Type B pancreatic cell (in vitro differentiated cells): ENCODE results near the gene RER1. TPM values are rescaled to one million over a fixed set of nuclear protein-coding genes. Genes with fewer than 3 reads are reported as not detected.

Source experiments
- DNase-seq: peaks from one replicate; pipeline ENCODE4 v3.0.0; 2021; ENCODE audit warnings: mixed read lengths; ENCODE audit not compliant: unreplicated experiment; ENCODE audit errors: extremely low spot score
- H3K27ac Mint-ChIP-seq: 2 replicates; pipeline ENCODE4 v1.8.0; 2021; ENCODE audit warnings: mild to moderate bottlenecking, mixed read lengths
- H3K27me3 Mint-ChIP-seq: 2 replicates; pipeline ENCODE4 v1.8.0; 2021; ENCODE audit warnings: mixed read lengths
- H3K36me3 Mint-ChIP-seq: 2 replicates; pipeline ENCODE4 v1.8.0; 2021; ENCODE audit warnings: mixed read lengths
- H3K4me1 Mint-ChIP-seq: one replicate; pipeline ENCODE4 v1.8.0; 2021; ENCODE audit warnings: mixed read lengths; ENCODE audit not compliant: unreplicated experiment
- H3K4me3 Mint-ChIP-seq: 2 replicates; pipeline ENCODE4 v1.8.0; 2021; ENCODE audit warnings: mild to moderate bottlenecking, mixed read lengths
- H3K9me3 Mint-ChIP-seq: 2 replicates; pipeline ENCODE4 v1.8.0; 2021; ENCODE audit warnings: mixed read lengths
- total RNA-seq: library from RNA; stranded (reverse); gene quantifications from 2 replicates; pipeline ENCODE4 v1.2.1, GENCODE V29; 2021; ENCODE audit warnings: low replicate concordance
- TF ChIP-seq, protein P1 (sequence below): fragments of 200-600 bp; sonication (generic); conservative IDR thresholded peaks from 2 replicates; pipeline ENCODE4 v1.5.0; 2021; ENCODE audit warnings: antibody characterized with exemption, mild to moderate bottlenecking

The RER1 gene
- total RNA-seq, 1 donor from 2014 or later, result 126 TPM

DNA sequence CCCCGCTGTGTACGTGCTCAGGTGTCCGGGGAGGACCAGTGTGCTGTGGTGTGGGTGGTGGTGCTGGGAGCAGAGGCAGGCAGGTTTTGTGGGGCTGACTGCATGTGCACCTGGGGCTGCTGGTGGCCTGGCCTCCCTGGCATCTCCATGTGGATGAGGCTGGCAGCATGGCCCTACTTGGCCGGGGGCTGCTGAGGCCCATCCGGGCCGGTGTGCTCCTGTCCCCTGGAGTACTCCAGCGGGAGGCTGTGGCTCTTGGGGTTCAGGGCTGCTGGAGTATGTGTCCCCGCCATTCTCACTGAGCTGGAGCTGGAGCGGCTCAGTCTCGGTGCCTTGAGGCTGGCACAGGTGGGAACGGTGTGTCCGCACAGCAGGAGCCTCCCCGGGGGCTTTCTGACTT lies 41.6 kb downstream of the RER1 start:
- TF ChIP-seq, protein P1, sequence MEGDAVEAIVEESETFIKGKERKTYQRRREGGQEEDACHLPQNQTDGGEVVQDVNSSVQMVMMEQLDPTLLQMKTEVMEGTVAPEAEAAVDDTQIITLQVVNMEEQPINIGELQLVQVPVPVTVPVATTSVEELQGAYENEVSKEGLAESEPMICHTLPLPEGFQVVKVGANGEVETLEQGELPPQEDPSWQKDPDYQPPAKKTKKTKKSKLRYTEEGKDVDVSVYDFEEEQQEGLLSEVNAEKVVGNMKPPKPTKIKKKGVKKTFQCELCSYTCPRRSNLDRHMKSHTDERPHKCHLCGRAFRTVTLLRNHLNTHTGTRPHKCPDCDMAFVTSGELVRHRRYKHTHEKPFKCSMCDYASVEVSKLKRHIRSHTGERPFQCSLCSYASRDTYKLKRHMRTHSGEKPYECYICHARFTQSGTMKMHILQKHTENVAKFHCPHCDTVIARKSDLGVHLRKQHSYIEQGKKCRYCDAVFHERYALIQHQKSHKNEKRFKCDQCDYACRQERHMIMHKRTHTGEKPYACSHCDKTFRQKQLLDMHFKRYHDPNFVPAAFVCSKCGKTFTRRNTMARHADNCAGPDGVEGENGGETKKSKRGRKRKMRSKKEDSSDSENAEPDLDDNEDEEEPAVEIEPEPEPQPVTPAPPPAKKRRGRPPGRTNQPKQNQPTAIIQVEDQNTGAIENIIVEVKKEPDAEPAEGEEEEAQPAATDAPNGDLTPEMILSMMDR, result no peak
- H3K9me3 Mint-ChIP-seq, result no peaks in the 10 kb centered on the region
- H3K27me3 Mint-ChIP-seq, result peaks cover 24% of the 10 kb centered on the region
- DNase-seq, result no peak
- H3K4me1 Mint-ChIP-seq, result no peaks in the 10 kb centered on the region
- H3K36me3 Mint-ChIP-seq, result no peaks in the 10 kb centered on the region
- no peak overlapping the region for H3K27ac Mint-ChIP-seq
- H3K4me3 Mint-ChIP-seq, result no peak overlapping the region

DNA sequence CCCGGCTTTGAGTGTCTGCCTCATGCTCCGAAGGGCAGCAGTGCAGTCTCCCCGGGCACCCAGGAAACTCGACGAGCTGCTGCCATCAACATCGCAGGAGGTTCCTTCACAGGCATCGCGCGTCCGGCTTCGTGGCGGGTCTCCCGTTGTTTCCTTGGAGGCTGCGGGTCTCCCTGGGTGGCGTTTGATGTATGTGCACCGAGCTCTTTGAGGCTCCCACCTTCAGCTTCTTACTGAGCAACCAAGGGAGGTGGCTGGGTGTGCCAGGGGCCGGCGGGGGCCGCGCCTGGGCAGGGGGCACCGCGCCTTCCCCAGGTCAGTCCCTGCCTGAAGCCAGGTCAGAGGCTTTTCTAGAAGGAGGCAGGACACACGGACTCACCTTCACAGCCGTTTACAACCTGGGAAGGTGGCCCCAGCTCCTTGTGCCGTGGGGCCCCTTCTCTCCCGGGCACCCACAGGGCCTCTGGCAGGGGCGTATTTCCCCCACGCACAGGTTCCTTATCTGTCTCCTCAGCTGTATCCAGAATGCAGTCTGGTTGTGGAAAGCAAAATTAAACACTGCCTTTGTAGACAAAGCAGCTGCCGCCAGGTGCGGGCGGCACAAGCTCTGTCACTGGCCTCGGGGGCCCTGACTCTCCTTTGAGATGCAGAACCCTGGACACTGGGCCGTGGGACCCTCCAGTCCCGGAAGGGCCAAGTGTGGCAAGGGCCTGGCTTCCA lies 42.5 kb downstream of the RER1 start:
- DNase-seq, result no peak
- TF ChIP-seq, protein P1, result no peak
- Mint-ChIP-seq H3K9me3 (no peaks in the 10 kb centered on the region), H3K4me1 (no peaks in the 10 kb centered on the region), H3K4me3 (no peak overlapping the region), H3K36me3 (no peaks in the 10 kb centered on the region), H3K27ac (no peak overlapping the region), H3K27me3 (peaks cover 24% of the 10 kb centered on the region)

DNA sequence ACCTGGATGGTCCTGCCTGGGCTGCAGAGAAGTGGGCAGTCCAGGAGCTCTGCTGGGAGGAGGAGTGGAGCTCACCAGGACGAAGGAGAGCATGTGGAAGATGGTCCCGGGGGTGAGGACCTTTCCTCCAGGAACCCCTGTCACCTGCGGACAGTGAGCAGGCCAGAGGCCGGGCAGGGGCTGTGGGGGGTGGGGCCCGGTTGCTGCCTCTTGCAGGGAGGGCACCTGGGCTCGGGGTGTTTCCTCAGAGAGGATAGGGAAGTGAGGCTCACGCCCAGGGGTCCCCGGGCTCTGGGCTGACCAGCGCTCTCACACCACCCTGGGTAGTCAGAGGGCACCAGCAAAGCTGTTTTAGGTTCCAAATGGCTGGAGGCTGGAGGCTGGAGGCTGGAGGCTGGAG lies 43.5 kb downstream of the RER1 start:
- no peak overlapping the region for H3K4me3 Mint-ChIP-seq
- H3K27ac Mint-ChIP-seq, result no peak overlapping the region
- no peaks in the 10 kb centered on the region for H3K4me1 Mint-ChIP-seq
- H3K27me3 Mint-ChIP-seq, result peaks cover 24% of the 10 kb centered on the region
- DNase-seq, result no peak
- H3K36me3 Mint-ChIP-seq, result no peaks in the 10 kb centered on the region
- H3K9me3 Mint-ChIP-seq, result no peaks in the 10 kb centered on the region
- TF ChIP-seq, protein P1, result no peak

DNA sequence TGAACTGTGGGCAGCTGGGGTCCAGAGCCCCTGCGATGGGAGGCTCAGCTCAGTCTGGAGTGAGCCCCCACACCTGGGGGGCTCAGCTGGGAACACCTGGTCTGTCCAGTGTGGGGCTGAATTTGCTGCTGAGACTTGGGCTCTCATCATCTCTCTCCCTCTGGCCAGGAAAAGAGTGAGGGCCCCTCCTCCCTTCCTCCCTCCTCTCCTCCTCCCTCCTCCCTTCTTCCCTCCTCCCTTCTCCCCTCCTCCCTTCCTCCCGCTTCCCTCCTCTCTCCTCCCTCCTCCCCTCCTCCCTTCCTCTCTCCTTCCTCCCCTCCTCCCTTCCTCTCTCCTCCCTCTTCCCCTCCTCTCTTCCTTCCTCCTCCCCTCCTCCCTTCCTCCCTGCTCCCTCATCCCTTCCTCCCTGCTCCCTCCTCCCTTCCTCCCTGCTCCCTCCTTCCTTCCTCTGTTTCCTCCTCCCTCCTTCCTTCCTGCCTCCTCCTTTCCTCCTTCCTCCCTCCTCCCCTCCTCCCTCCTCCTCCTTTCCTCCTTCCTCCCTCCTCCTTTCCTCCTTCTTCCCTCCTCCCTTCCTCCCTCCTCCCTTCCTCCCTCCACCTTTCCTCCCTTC lies 44.2 kb downstream of the RER1 start:
- DNase-seq, result no peak
- H3K27me3 Mint-ChIP-seq, result peaks cover 27% of the 10 kb centered on the region
- no peaks in the 10 kb centered on the region for H3K36me3 Mint-ChIP-seq
- H3K27ac Mint-ChIP-seq, result no peak overlapping the region
- H3K4me3 Mint-ChIP-seq, result no peak overlapping the region
- no peaks in the 10 kb centered on the region for H3K9me3 Mint-ChIP-seq
- TF ChIP-seq, protein P1, result no peak
- H3K4me1 Mint-ChIP-seq, result no peaks in the 10 kb centered on the region

DNA sequence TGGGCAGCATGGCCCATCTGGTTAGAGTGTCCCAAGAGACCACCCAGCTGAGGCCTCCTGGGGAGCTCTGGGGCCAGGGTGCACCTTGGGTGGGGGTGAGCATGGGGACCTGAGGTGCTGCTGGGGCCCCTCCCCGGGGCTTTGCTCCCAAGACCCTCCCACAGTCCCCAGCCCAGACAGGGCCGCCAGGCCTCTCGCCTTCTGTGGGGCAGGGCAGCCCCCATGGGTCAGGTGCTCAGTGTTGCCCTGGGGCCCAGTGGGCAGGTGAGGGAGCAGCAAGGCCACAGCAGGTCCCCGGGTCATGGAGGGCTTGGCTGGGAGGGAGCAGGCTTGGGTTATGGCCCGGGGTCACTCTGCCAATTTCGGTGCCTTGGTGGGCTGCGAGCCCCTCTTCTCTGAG lies 45.2 kb downstream of the RER1 start:
- TF ChIP-seq, protein P1, result no peak
- Mint-ChIP-seq H3K36me3 (no peaks in the 10 kb centered on the region), H3K9me3 (no peaks in the 10 kb centered on the region), H3K4me3 (no peak overlapping the region), H3K27me3 (peaks cover 32% of the 10 kb centered on the region), H3K4me1 (no peaks in the 10 kb centered on the region), H3K27ac (no peak overlapping the region)
- no peak for DNase-seq
